Urinary bladder (tissue), 4 donors: ENCODE data around the gene POLR2H. TPM values are rescaled to one million over a fixed set of nuclear protein-coding genes. Genes with fewer than 3 reads are reported as not detected.

ENCODE experiments used
- DNase-seq: peaks from one replicate; pipeline ENCODE4 v3.0.0-alpha.2; 2015; ENCODE audit errors: extremely low spot score
- H3K27ac ChIP-seq: one replicate; pipeline ENCODE4 v1.5.1; 2013; ENCODE audit warnings: low read depth, mild to moderate bottlenecking, moderate library complexity
- H3K36me3 ChIP-seq: one replicate; pipeline ENCODE4 v1.6.1; 2013; ENCODE audit warnings: mild to moderate bottlenecking, moderate library complexity; ENCODE audit not compliant: insufficient read depth
- H3K4me1 ChIP-seq: one replicate; pipeline ENCODE4 v1.6.1; 2013; ENCODE audit warnings: mild to moderate bottlenecking, moderate library complexity; ENCODE audit not compliant: insufficient read depth
- H3K4me3 ChIP-seq: one replicate; pipeline ENCODE4 v1.5.1; 2013; ENCODE audit warnings: low read depth, low read length
- WGBS: extraction: QIAGEN DNeasy Blood & Tissue Kit; methylation state at CpG from one replicate; pipeline ENCODE4 v1.1.7; 2013; 5-methylcytosine and 5-hydroxymethylcytosine counted together
- polyA plus RNA-seq: library from polyadenylated mRNA; stranded (reverse); fragments of 200-250 nt; gene quantifications from one replicate; pipeline ENCODE4 v1.2.3, GENCODE V29; 2013
- total RNA-seq: library from RNA; depleted of rRNA; stranded (reverse); fragments of >200 nt; gene quantifications from one replicate; pipeline ENCODE4 v1.2.3, GENCODE V29; 2014
- donor health status: healthy with polysubstance abuse.
- donor health status: healthy.

Gene POLR2H
- total and polyA plus RNA-seq, 2 donors: 45.9 to 59.7 TPM

GRCh38 chr3:184378651-184379357, 17.3 kb downstream of the POLR2H start:
- Histone ChIP-seq H3K36me3 (no peaks in the 10 kb centered on the region), H3K27ac (no peak overlapping the region), H3K4me1 (no peaks in the 10 kb centered on the region), H3K4me3 (no peak overlapping the region)
- WGBS: 75% methylated on average over 10 of the region's 10 CpGs
- DNase-seq: no peak

DNA sequence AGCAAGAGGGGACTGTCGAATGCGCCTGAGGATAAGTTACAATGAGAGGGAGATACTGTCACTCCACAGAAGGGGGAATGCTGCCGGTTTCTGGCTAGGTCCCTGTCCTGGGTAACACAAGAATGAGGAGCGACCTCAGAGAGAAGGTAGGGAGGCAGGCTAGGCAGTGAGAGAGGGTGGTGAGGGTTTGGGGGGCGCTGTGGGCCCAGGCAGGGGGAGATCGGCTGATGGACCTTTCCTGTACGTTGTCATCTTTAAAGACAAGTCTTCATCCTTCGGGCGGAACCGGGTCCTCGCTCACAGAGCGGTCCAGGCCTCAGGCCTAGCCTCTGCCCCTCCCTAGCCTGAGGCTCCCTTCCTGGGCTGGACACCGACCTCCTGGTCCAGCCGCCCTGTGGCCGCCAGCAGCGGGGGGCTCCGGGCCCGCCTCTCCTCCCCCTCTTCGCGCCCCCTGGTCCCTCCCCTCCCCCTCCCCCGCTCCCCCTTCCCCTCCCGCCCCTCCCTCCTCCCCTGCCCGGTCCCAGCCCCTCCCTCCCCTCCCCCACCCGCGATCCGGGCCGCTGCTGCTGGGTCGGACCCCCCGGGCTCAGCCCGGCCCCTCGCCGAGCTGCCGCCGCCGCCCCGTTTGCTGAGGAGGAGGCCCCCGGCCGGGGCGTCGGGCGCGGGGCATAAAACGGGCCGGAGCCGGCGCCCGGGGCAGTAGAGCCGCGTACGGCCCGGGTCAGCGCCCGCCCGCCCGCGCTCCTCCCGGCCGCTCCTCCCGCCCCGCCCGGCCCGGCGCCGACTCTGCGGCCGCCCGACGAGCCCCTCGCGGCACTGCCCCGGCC, 18.1 kb downstream of the POLR2H start, which contains the start of gene CHRD:
Gene CHRD (plus strand): TSS at position 697 of the 827 bp plus-strand sequence. CDS start 265 bp downstream, outside the sequence.
- Histone ChIP-seq H3K36me3 (no peaks in the 10 kb centered on the region), H3K4me1 (no peaks in the 10 kb centered on the region), H3K4me3 (peak within 1 kb of the TSS; percentile 69), H3K27ac (peak within 1 kb of the TSS; percentile 30)
- DNase-seq: no peak
- WGBS: 11% methylated on average over 63 of the region's 71 CpGs

- no peak overlapping the region for H3K27ac ChIP-seq
- no peak for DNase-seq
- H3K4me3 ChIP-seq: peak overlapping the region; percentile 69
- H3K36me3 ChIP-seq: no peaks in the 10 kb centered on the region
- no peaks in the 10 kb centered on the region for H3K4me1 ChIP-seq
- under 1% methylated on average over 56 of the region's 62 CpGs for WGBS
Measured at GRCh38 chr3:184380185-184380626, 18.7 kb downstream of the POLR2H start.

DNA sequence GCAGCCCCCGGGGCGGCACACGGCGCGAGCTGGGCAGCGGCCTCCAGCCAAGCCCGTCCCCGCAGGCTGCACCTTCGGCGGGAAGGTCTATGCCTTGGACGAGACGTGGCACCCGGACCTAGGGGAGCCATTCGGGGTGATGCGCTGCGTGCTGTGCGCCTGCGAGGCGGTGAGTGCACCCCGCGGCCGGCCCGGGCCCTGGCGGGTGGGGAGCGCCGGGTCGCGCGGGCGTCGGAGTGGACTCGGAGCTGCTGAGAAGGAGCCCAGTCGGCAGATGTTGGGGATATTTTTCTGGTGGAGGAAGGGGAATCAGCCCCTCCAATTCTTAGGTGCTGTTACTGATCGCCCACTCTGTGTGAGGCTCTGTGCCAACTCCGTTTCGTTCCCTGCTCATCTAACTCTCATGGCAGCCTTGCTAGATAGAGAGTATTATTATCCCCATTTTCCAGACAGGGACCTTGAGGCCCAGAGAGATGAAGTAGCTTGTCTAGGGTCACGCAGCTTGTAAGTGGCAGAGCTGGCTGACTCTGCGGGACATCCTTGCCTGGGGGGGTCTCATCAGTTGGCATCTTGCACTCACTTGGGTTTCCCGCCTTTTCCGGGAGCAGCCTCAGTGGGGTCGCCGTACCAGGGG, 19.2 kb downstream of the POLR2H start:
- no peak for DNase-seq
- peak overlapping the region; percentile 69 for H3K4me3 ChIP-seq
- H3K36me3 ChIP-seq: no peaks in the 10 kb centered on the region
- H3K4me1 ChIP-seq: no peaks in the 10 kb centered on the region
- whole genome bisulfite sequencing: 4% methylated on average over 42 of the region's 42 CpGs
- H3K27ac ChIP-seq: no peak overlapping the region

DNA sequence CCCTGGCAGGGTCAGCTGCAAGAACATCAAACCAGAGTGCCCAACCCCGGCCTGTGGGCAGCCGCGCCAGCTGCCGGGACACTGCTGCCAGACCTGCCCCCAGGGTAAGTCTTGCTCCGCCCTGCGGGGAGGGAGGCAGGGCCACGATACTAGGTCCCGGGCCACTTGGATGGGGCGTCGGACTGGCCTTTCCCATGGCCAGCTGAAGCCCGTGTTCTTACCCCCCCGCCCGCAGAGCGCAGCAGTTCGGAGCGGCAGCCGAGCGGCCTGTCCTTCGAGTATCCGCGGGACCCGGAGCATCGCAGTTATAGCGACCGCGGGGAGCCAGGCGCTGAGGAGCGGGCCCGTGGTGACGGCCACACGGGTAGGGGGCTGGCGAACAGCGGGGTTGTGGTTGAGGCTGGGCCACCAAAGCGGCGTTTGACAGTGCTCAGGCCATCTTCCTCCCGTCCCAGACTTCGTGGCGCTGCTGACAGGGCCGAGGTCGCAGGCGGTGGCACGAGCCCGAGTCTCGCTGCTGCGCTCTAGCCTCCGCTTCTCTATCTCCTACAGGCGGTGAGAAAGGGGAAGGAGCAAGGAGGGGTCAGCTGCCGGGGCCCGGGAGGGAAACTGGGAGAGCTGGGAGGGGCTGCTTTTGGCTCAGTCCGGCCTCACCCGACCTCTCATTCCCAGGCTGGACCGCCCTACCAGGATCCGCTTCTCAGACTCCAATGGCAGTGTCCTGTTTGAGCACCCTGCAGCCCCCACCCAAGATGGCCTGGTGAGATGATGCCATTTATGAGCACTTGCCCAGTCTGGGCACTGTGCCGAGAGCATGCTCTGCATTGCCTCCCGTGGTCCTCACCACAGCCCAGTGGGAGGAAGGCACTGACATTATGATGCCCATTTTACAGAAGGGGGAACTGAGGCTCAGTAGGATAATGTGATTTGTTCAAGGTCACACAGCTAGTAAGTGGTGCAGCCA, 20.0 kb downstream of the POLR2H start:
- Histone ChIP-seq H3K4me1 (no peaks in the 10 kb centered on the region), H3K27ac (no peak overlapping the region), H3K36me3 (no peaks in the 10 kb centered on the region), H3K4me3 (peak overlapping the region; percentile 69)
- DNase-seq: no peak
- WGBS: 22% methylated on average over 55 of the region's 55 CpGs

- no peak for DNase-seq
- 88% methylated on average over 16 of the region's 16 CpGs for WGBS
- Histone ChIP-seq H3K36me3 (no peaks in the 10 kb centered on the region), H3K4me3 (no peak overlapping the region), H3K27ac (no peak overlapping the region), H3K4me1 (no peaks in the 10 kb centered on the region)
Measured at GRCh38 chr3:184382326-184383032, 21.0 kb downstream of the POLR2H start.

DNA sequence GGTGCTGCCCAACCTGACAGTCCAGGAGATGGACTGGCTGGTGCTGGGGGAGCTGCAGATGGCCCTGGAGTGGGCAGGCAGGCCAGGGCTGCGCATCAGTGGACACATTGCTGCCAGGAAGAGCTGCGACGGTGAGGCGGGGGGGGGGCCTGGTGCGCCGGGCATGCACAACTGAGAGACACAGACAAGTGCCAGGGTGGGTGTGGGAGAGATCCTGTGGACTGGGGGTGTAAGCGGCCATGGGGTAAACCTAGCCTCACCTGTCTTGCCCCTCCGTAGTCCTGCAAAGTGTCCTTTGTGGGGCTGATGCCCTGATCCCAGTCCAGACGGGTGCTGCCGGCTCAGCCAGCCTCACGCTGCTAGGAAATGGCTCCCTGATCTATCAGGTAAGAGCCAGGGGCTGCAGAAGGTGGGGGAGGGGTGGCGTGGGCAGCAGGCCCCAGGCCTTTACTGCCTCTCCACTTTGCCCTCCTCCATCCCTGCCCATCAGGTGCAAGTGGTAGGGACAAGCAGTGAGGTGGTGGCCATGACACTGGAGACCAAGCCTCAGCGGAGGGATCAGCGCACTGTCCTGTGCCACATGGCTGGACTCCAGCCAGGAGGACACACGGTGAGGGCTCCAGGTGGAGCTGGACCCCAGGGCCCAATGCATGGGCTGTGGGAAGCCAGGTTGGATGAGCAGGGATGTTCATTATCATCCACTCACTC, 21.7 kb downstream of the POLR2H start:
- Histone ChIP-seq H3K4me3 (no peak overlapping the region), H3K36me3 (no peaks in the 10 kb centered on the region), H3K27ac (no peak overlapping the region), H3K4me1 (no peaks in the 10 kb centered on the region)
- 92% methylated on average over 15 of the region's 15 CpGs for WGBS
- DNase-seq: no peak

DNA sequence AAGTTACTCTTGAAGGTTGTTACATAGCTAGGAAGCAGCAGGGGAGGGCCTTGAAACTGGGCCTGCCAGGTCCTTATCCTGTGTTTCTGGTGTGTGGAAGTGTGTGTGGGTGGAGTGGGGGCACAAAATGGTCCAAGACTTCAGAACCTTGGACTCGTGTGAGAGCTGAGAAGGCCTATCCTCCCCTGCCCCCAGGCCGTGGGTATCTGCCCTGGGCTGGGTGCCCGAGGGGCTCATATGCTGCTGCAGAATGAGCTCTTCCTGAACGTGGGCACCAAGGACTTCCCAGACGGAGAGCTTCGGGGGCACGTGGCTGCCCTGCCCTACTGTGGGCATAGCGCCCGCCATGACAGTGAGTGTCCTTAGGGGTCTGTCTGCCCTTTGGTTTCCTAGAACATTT, 22.8 kb downstream of the POLR2H start:
- H3K4me1 ChIP-seq: no peaks in the 10 kb centered on the region
- DNase-seq: no peak
- no peaks in the 10 kb centered on the region for H3K36me3 ChIP-seq
- no peak overlapping the region for H3K27ac ChIP-seq
- H3K4me3 ChIP-seq: no peak overlapping the region
- WGBS: 83% methylated on average over 9 of the region's 9 CpGs

GRCh38 chr3:184384856-184385422, 23.4 kb downstream of the POLR2H start:
- no peak overlapping the region for H3K27ac ChIP-seq
- no peaks in the 10 kb centered on the region for H3K4me1 ChIP-seq
- no peaks in the 10 kb centered on the region for H3K36me3 ChIP-seq
- 93% methylated on average over 8 of the region's 8 CpGs for WGBS
- no peak for DNase-seq
- H3K4me3 ChIP-seq: no peak overlapping the region

DNA sequence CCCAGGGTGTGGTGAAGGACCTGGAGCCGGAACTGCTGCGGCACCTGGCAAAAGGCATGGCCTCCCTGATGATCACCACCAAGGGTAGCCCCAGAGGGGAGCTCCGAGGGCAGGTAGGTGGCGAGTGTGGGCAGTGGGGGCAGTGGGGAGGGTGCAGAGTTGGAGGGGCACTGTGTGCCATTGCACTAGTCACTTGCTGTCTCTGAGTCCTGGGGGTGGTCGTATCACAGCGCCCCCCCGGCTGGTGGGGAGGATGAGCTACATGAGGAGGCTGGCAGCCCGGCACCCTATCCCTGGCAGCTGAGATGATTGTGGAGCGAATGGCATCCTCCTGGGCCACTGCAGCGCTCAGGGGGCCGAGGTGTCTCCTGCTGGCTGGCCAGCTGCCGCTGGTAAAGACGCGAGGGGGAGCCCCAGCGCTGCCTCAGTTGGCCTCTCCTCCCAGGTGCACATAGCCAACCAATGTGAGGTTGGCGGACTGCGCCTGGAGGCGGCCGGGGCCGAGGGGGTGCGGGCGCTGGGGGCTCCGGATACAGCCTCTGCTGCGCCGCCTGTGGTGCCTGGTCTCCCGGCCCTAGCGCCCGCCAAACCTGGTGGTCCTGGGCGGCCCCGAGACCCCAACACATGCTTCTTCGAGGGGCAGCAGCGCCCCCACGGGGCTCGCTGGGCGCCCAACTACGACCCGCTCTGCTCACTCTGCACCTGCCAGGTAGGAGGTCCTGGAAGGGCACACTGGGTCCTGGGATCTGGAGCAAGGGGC, 24.7 kb downstream of the POLR2H start:
- no peak for DNase-seq

DNA sequence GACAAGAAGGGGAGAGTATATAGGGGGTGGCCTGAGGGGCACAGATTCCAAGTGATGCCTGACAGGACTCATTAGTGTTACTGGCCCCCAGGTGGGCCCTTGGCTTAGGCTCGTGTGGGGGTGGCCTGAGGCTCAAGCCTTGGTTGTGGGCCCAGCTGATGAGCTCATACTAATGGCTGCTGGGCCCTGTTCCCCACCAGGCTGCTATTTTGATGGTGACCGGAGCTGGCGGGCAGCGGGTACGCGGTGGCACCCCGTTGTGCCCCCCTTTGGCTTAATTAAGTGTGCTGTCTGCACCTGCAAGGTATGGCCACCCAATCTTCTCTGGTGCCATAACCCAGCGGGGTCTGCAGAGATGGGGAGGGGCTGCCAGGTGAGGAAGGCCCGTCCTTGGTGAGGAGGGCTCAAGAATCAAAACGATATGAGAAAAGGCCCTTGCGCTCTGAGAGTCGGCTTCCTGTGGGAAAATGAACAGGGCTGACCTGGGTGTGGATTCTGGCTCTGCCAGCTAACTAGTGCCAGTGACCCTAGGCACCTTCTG, 25.7 kb downstream of the POLR2H start:
- no peak for DNase-seq
- H3K36me3 ChIP-seq: no peaks in the 10 kb centered on the region
- 96% methylated on average over 12 of the region's 12 CpGs for WGBS
- no peak overlapping the region for H3K4me3 ChIP-seq
- H3K27ac ChIP-seq: no peak overlapping the region
- no peaks in the 10 kb centered on the region for H3K4me1 ChIP-seq

More for the DNA sequence above, 24.7 kb downstream of the POLR2H start:
- Histone ChIP-seq H3K27ac (no peak overlapping the region), H3K4me3 (no peak overlapping the region), H3K4me1 (no peaks in the 10 kb centered on the region), H3K36me3 (no peaks in the 10 kb centered on the region)
- 67% methylated on average over 37 of the region's 37 CpGs for WGBS
